Common myeloid progenitor, CD34-positive (primary cell): ENCODE results near the gene USP13.

Experiments used
- CTCF ChIA-PET: fragments of 350-600 bp; sonication (Branson Sonifier 250); formaldehyde crosslinking; loops from one replicate; lab custom pipeline; 2021; ENCODE audit warnings: antibody characterized with exemption; lab: Charles Lee
- POLR2A ChIA-PET: fragments of 350-600 bp; sonication (Branson Sonifier 250); formaldehyde crosslinking; loops from one replicate; lab custom pipeline; 2021; ENCODE audit warnings: antibody characterized with exemption; lab: Charles Lee
- DNase-seq, 3 donors: peaks; one replicate each; pipeline versions ENCODE4 v3.0.0 to v3.0.0-alpha.2; 2013
- H3K27ac ChIP-seq, 2 experiments: 1 replicate in 1 of 2; 2 replicates in 1 of 2; pipeline ENCODE4 v1.7.0; 2013; ENCODE audit warnings: inconsistent platforms in 2 of 2, low read length in 2 of 2, mild to moderate bottlenecking in 2 of 2, low read depth in 1 of 2, moderate library complexity in 1 of 2; ENCODE audit not compliant: severe bottlenecking in 2 of 2, insufficient read depth in 1 of 2, poor library complexity in 1 of 2
- H3K27me3 ChIP-seq, 5 experiments: replicated peaks in 2 of 5; 1 replicate in 3 of 5; 2 replicates in 2 of 5; pipeline versions ENCODE4 v1.6.1 to v1.7.0; 2013; ENCODE audit warnings: low read length in 4 of 5, mild to moderate bottlenecking in 2 of 5, moderate library complexity in 2 of 5, inconsistent platforms in 1 of 5; ENCODE audit not compliant: insufficient read depth in 5 of 5, control insufficient read depth in 4 of 5
- H3K36me3 ChIP-seq, 4 experiments: 1 replicate in 2 of 4; 2 replicates in 2 of 4; pipeline versions ENCODE4 v1.6.1 to v1.7.0; 2013; ENCODE audit warnings: low read length in 3 of 4, control low read depth in 1 of 4, mild to moderate bottlenecking in 1 of 4; ENCODE audit not compliant: control insufficient read depth in 4 of 4, insufficient read depth in 4 of 4
- H3K4me1 ChIP-seq, 4 experiments: 1 replicate in 3 of 4; 2 replicates in 1 of 4; pipeline versions ENCODE4 v1.6.1 to v1.7.1; 2013; ENCODE audit warnings: low read length in 3 of 4, mild to moderate bottlenecking in 3 of 4, control low read depth in 1 of 4, inconsistent platforms in 1 of 4, moderate library complexity in 1 of 4; ENCODE audit not compliant: control insufficient read depth in 4 of 4, insufficient read depth in 4 of 4; ENCODE audit errors: control extremely low read depth in 1 of 4
- H3K4me3 ChIP-seq, 7 experiments: 1 replicate in 4 of 7; 2 replicates in 3 of 7; pipeline versions ENCODE4 v1.5.1 to v1.7.0; 2013; ENCODE audit warnings: mild to moderate bottlenecking in 7 of 7, low read length in 6 of 7, moderate library complexity in 6 of 7, inconsistent platforms in 2 of 7, low read depth in 2 of 7, control low read depth in 1 of 7; ENCODE audit not compliant: insufficient read depth in 4 of 7, control insufficient read depth in 1 of 7; ENCODE audit errors: extremely low read depth in 1 of 7
- H3K9me3 ChIP-seq, 5 experiments: 1 replicate in 4 of 5; 2 replicates in 1 of 5; pipeline versions ENCODE4 v1.6.1 to v1.7.1; 2013; ENCODE audit warnings: low read length in 4 of 5, mild to moderate bottlenecking in 2 of 5, inconsistent platforms in 1 of 5, low read depth in 1 of 5, moderate library complexity in 1 of 5; ENCODE audit not compliant: control insufficient read depth in 4 of 5, insufficient read depth in 2 of 5; ENCODE audit errors: control extremely low read depth in 1 of 5
- WGBS: methylation state at CpG from one replicate; pipeline ENCODE4 v1.1.5; 2013; ENCODE audit not compliant: insufficient coverage; 5-methylcytosine and 5-hydroxymethylcytosine counted together

Gene USP13

GRCh38 chr3:179653096-179653797 lies 407 bp downstream of the USP13 start:
- CTCF ChIA-PET = interaction anchor here (1.3 to 1.6 kb wide), 2 partner anchors 9 to 115 kb away, joined by 4 read pairs; no protein-coding TSS in a partner anchor
- Histone ChIP-seq H3K9me3 (no peaks in the 10 kb centered on the region), H3K4me3 (peak overlapping the region; percentile 81 to 95 (median 88)), H3K36me3 (peaks cover 0 to 3% (median 0%) of the 10 kb centered on the region in 4 experiments), H3K27ac (peak overlapping the region in 1 of 2 experiments; percentile 25), H3K27me3 (peaks cover 0 to 2% (median 0%) of the 10 kb centered on the region in 5 experiments), H3K4me1 (peaks cover 1 to 22% (median 14%) of the 10 kb centered on the region in 4 experiments)
- DNase-seq = peak; percentile 73 to 85 (median 78)
- POLR2A ChIA-PET = interaction anchor here (0.9 to 1.3 kb wide), 2 partner anchors 49 to 84 kb away, joined by 3 to 4 read pairs; partner anchors contain the start of genes MRPL47 and NDUFB5
- WGBS = under 1% methylated on average over 73 of the region's 77 CpGs

GRCh38 chr3:179655236-179655635 lies 2.4 kb downstream of the USP13 start:
- no peak overlapping the region for H3K4me3 ChIP-seq
- CTCF ChIA-PET = interaction anchor here (1.6 to 1.8 kb wide), 2 partner anchors 22 to 56 kb away, joined by 3 read pairs; no protein-coding TSS in a partner anchor
- H3K4me1 ChIP-seq = peaks cover 1 to 18% (median 14%) of the 10 kb centered on the region in 4 experiments
- POLR2A ChIA-PET = no interaction called here
- DNase-seq = no peak
- peaks cover 0 to 2% (median 0%) of the 10 kb centered on the region in 5 experiments for H3K27me3 ChIP-seq
- no peak overlapping the region for H3K27ac ChIP-seq
- WGBS = 100% methylated on average over 1 of the region's 2 CpGs
- peaks cover 0 to 3% (median 0%) of the 10 kb centered on the region in 4 experiments for H3K36me3 ChIP-seq
- H3K9me3 ChIP-seq = no peaks in the 10 kb centered on the region

- Histone ChIP-seq H3K9me3 (no peaks in the 10 kb centered on the region), H3K4me1 (peaks cover 0 to 10% (median 5%) of the 10 kb centered on the region in 4 experiments), H3K4me3 (no peak overlapping the region), H3K27ac (no peak overlapping the region), H3K27me3 (no peaks in the 10 kb centered on the region), H3K36me3 (peaks cover 0 to 3% (median 0%) of the 10 kb centered on the region in 4 experiments)
- ChIA-PET POLR2A (no interaction called here), CTCF (no interaction called here)
- no peak for DNase-seq
- WGBS = 100% methylated on average over 2 of the region's 2 CpGs
These were observed 5.8 kb downstream of the USP13 start for GRCh38 chr3:179658606-179659005.

- H3K36me3 ChIP-seq = peaks cover 0 to 3% (median 0%) of the 10 kb centered on the region in 4 experiments
- no peak overlapping the region for H3K4me3 ChIP-seq
- no peaks in the 10 kb centered on the region for H3K27me3 ChIP-seq
- no peak for DNase-seq
- H3K4me1 ChIP-seq = no peaks in the 10 kb centered on the region
- H3K9me3 ChIP-seq = no peaks in the 10 kb centered on the region
- WGBS = 100% methylated on average over 1 of the region's 3 CpGs
- H3K27ac ChIP-seq = no peak overlapping the region
- POLR2A ChIA-PET = interaction anchor here (0.8 kb wide), 1 partner anchor 1914 kb away, joined by 3 read pairs; no protein-coding TSS in a partner anchor
- CTCF ChIA-PET = interaction anchor here (0.6 kb wide), 1 partner anchor 242 kb away, joined by 3 read pairs; no protein-coding TSS in a partner anchor
These were observed 8.0 kb downstream of the USP13 start for GRCh38 chr3:179660872-179661271.

- no peaks in the 10 kb centered on the region for H3K4me1 ChIP-seq
- no peak overlapping the region for H3K4me3 ChIP-seq
- no peak for DNase-seq
- no peaks in the 10 kb centered on the region for H3K27me3 ChIP-seq
- H3K27ac ChIP-seq = no peak overlapping the region
- ChIA-PET POLR2A (no interaction called here), CTCF (interaction anchor here (1.0 to 1.6 kb wide), 3 partner anchors 9 to 18 kb away, joined by 3 to 4 read pairs (median 4); partner anchors contain the start of gene USP13)
- WGBS = 100% methylated on average over 4 of the region's 4 CpGs
- H3K9me3 ChIP-seq = no peaks in the 10 kb centered on the region
- no peaks in the 10 kb centered on the region for H3K36me3 ChIP-seq
These were observed 8.9 kb downstream of the USP13 start for GRCh38 chr3:179661777-179662176.

GRCh38 chr3:179663093-179663492 lies 10.3 kb downstream of the USP13 start:
- H3K27me3 ChIP-seq = no peaks in the 10 kb centered on the region
- CTCF ChIA-PET = interaction anchor here (1.6 kb wide), 1 partner anchor 11 kb away, joined by 4 read pairs; the partner anchor contains the start of gene USP13
- H3K27ac ChIP-seq = no peak overlapping the region
- 100% methylated on average over 1 of the region's 1 CpG for WGBS
- no peaks in the 10 kb centered on the region for H3K36me3 ChIP-seq
- POLR2A ChIA-PET = no interaction called here
- DNase-seq = no peak
- no peaks in the 10 kb centered on the region for H3K9me3 ChIP-seq
- no peaks in the 10 kb centered on the region for H3K4me1 ChIP-seq
- no peak overlapping the region for H3K4me3 ChIP-seq

GRCh38 chr3:179666030-179666429 lies 13.2 kb downstream of the USP13 start:
- Histone ChIP-seq H3K27ac (no peak overlapping the region), H3K4me3 (no peak overlapping the region), H3K4me1 (no peaks in the 10 kb centered on the region), H3K9me3 (no peaks in the 10 kb centered on the region), H3K36me3 (no peaks in the 10 kb centered on the region), H3K27me3 (no peaks in the 10 kb centered on the region)
- WGBS = 100% methylated on average over 1 of the region's 1 CpG
- CTCF ChIA-PET = no interaction called here
- POLR2A ChIA-PET = no interaction called here
- DNase-seq = no peak
